ENCODE data around the gene MYH16. TPM values are rescaled to one million over a fixed set of nuclear protein-coding genes. Genes with fewer than 3 reads are reported as not detected.
"Not testable (repeated sequence)": the region's sequence is repeated elsewhere in the genome, so short reads cannot be mapped to it uniquely, and the experiment has no call there.

Gene MYH16
- total RNA-seq, 2 donors from 2014 or later = under 0.01 TPM; not detected in 1

DNA sequence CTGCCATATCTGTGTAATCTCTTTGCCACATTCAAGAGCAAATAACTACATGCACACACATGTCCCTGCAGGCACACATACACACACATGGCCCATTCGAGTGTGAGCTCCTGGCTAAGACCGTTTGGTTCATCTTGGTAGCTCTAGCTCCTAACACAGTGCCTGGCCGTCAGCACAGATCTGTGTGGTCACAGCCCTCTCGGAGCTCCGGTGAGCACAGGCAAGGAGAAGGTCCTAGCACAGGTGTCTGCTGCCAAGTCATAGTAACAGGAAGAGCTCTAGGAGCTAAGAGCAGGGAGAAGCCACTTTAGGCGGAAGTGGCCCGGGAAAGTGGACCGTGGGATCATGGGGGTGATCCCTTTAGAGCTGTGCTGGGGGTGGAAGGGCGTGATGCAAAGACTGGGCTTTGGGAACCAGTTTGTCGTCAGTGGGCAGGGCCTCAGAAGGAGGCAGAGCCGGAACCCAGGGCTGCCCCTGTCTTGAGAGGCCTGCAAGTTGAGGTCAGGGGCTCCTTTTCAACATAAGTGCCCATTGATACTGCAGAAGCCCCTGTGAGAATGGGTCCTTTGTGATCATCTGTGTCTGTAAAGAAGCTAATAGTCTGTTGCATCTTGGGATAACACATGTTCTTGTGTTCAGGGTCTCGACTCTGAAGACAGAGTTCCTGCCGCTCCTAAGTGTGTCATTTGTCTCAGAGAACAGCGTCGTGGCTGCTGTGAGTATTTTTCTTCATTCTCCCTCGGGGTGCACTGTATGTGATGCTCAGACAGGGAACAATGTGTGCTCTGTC is 85.3 kb downstream of the MYH16 start:
- Histone ChIP-seq H3K27me3 (no peaks in the 10 kb centered on the region), H3K4me1 (no peaks in the 10 kb centered on the region), H3K9me3 (no peaks in the 10 kb centered on the region), H3K27ac (no peak overlapping the region), H3K36me3 (replicated peaks in 1 of 2; ENCODE audit: insufficient read depth in 1 of 2, low read depth in 2 of 2) (peaks cover 10 to 38% of the 10 kb centered on the region in 2 donors), H3K4me3 (no peak overlapping the region)
- DNase-seq (no peak), ATAC-seq (no peak)
- 90 to 92% methylated on average over 13 to 16 of the region's 16 CpGs for WGBS, 2 donors
- no peak for TF ChIP-seq POLR2A (IDR thresholded peaks at IDR 0.05)
- TF ChIP-seq, protein P1, sequence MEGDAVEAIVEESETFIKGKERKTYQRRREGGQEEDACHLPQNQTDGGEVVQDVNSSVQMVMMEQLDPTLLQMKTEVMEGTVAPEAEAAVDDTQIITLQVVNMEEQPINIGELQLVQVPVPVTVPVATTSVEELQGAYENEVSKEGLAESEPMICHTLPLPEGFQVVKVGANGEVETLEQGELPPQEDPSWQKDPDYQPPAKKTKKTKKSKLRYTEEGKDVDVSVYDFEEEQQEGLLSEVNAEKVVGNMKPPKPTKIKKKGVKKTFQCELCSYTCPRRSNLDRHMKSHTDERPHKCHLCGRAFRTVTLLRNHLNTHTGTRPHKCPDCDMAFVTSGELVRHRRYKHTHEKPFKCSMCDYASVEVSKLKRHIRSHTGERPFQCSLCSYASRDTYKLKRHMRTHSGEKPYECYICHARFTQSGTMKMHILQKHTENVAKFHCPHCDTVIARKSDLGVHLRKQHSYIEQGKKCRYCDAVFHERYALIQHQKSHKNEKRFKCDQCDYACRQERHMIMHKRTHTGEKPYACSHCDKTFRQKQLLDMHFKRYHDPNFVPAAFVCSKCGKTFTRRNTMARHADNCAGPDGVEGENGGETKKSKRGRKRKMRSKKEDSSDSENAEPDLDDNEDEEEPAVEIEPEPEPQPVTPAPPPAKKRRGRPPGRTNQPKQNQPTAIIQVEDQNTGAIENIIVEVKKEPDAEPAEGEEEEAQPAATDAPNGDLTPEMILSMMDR (IDR thresholded peaks at IDR 0.05) = no peak
- intact Hi-C loops (cut with DNase I) = no loop called here

DNA sequence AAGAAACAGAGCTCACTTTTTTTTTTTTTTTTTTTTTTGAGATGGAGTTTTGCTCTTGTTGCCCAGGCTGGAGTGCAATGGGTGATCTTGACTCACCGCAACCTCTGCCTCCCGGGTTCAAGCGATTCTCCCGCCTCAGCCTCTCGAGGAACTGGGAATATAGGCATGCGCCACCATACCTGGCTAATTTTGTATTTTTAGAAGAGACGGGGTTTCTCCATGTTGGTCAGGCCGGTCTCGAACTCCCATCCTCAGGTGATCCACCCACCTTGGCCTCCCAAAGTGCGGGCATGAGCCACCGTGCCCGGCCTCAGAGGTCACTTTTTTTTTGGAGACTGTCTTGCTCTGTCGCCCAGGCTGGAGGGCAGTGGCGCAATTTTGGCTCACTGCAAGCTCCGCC is 85.9 kb downstream of the MYH16 start:
- H3K9me3 ChIP-seq; H3K4me3 ChIP-seq; H3K27me3 ChIP-seq; H3K4me1 ChIP-seq; intact Hi-C loops (cut with DNase I); H3K27ac ChIP-seq; DNase-seq; ATAC-seq: not testable (repeated sequence)
- 87 to 97% methylated on average over 15 of the region's 15 CpGs for WGBS, 2 donors
- peaks cover 10 to 40% of the 10 kb centered on the region in 2 donors for H3K36me3 ChIP-seq (replicated peaks in 1 of 2; ENCODE audit: insufficient read depth in 1 of 2, low read depth in 2 of 2)

DNA sequence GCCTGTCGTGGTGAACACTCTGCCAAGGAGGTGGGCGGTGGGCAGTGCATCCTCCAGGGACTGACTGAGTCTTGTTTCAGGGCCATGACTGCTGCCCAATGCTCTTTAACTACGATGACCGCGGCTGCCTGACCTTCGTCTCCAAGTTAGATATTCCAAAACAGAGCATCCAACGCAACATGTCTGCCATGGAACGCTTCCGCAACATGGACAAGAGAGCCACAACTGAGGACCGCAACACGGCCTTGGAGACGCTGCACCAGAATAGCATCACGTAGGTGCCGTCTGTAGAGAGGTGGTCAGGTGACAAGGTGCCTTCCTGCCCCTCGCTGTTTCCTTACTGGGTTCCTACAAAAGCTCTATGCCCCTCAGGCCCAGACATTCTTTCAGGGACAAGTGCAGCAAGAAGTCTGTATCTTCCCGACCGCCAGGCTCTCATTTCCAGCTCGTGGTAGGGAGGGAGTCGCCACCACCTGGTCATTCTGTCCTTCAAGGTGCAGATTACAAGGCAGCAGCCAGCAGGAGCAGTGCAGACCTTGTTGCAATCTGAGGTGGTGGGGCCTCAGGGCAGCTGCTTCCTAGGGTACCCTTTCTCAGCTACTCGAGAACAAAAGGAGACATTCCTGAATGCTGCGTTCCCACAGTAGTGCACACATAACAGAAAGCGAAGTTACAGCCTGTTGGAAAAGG is 87.0 kb downstream of the MYH16 start:
- DNase-seq = no peak
- H3K27me3 ChIP-seq = no peaks in the 10 kb centered on the region
- 87 to 92% methylated on average over 21 to 22 of the region's 22 CpGs for WGBS, 2 donors
- no peak for ATAC-seq
- H3K4me1 ChIP-seq = no peaks in the 10 kb centered on the region
- H3K27ac ChIP-seq = no peak overlapping the region
- TF ChIP-seq, protein P1 (IDR thresholded peaks at IDR 0.05) = no peak
- no peak for TF ChIP-seq POLR2A (IDR thresholded peaks at IDR 0.05)
- H3K9me3 ChIP-seq = no peaks in the 10 kb centered on the region
- intact Hi-C loops (cut with DNase I) = no loop called here
- no peak overlapping the region for H3K4me3 ChIP-seq
- peaks cover 8 to 40% of the 10 kb centered on the region in 2 donors for H3K36me3 ChIP-seq (replicated peaks in 1 of 2; ENCODE audit: insufficient read depth in 1 of 2, low read depth in 2 of 2)

Other genes starting within 250 kb of the MYH16 start
- 10 to 100 TPM; 16.9 to 31.3 TPM for gene SMURF1, start 128.7 kb upstream of the MYH16 start, total RNA-seq
- gene KPNA7, start 64.7 kb upstream of the MYH16 start, total RNA-seq = 1 to 10 TPM in 1 of 2 donors, under 1 TPM in 1; 0.33 to 1.0 TPM
- 100 to 1,000 TPM in 1 of 2 donors, 10 to 100 TPM in 1; 63.0 to 106 TPM for gene ARPC1A, start 53.1 kb downstream of the MYH16 start, total RNA-seq
- gene ARPC1B, start 101.9 kb downstream of the MYH16 start, total RNA-seq = 100 to 1,000 TPM in 1 of 2 donors, 10 to 100 TPM in 1; 60.0 to 131 TPM
- gene PDAP1, start 135.8 kb downstream of the MYH16 start, total RNA-seq = 10 to 100 TPM; 22.7 to 52.4 TPM
- gene BUD31, start 136.1 kb downstream of the MYH16 start, total RNA-seq = 10 to 100 TPM; 29.6 to 31.6 TPM
- gene PTCD1, start 166.0 kb downstream of the MYH16 start, total RNA-seq = 1 to 10 TPM; 1.6 to 3.4 TPM
- gene CPSF4, start 166.1 kb downstream of the MYH16 start, total RNA-seq = 10 to 100 TPM; 24.4 to 31.1 TPM
- gene ATP5MF, start 193.3 kb downstream of the MYH16 start, total RNA-seq = 100 to 1,000 TPM in 1 of 2 donors, 10 to 100 TPM in 1; 98.6 to 259 TPM
- gene ZNF789, start 200.1 kb downstream of the MYH16 start, total RNA-seq = 10 to 100 TPM in 1 of 2 donors, 1 to 10 TPM in 1; 5.4 to 22.7 TPM
- gene ZNF394, start 227.4 kb downstream of the MYH16 start, total RNA-seq = 10 to 100 TPM; 18.7 to 21.4 TPM
- gene ZKSCAN5, start 231.8 kb downstream of the MYH16 start, total RNA-seq = 1 to 10 TPM; 3.3 to 4.7 TPM

Measured in body of pancreas (tissue), 4 donors.